Mesenchymal stem cell (in vitro differentiated cells and primary cell): ENCODE results near the gene DOK7.

Source experiments
- DNase-seq: peaks from one replicate; pipeline ENCODE4 v3.0.0-alpha.2; 2013
- H2AFZ ChIP-seq: one replicate; pipeline ENCODE4 v1.6.1; 2013; ENCODE audit warnings: low read depth, mild to moderate bottlenecking, control low read depth, inconsistent platforms, low read length, moderate library complexity
- H2AK5ac ChIP-seq: 2 replicates; pipeline ENCODE4 v1.6.1; 2013; ENCODE audit warnings: low read length, moderate library complexity, mild to moderate bottlenecking, inconsistent platforms; ENCODE audit not compliant: severe bottlenecking
- H2BK120ac ChIP-seq: one replicate; pipeline ENCODE4 v1.6.1; 2013; ENCODE audit warnings: low read depth, mild to moderate bottlenecking, inconsistent platforms, low read length, moderate library complexity
- H2BK12ac ChIP-seq, 2 experiments: one replicate each; pipeline ENCODE4 v1.6.1; 2013; ENCODE audit warnings: inconsistent platforms in 2 of 2, low read length in 2 of 2, mild to moderate bottlenecking in 2 of 2, moderate library complexity in 2 of 2, control low read depth in 1 of 2
- H2BK15ac ChIP-seq: one replicate; pipeline ENCODE4 v1.6.1; 2013; ENCODE audit warnings: mild to moderate bottlenecking, low read depth, inconsistent platforms; ENCODE audit not compliant: poor library complexity, severe bottlenecking
- H2BK5ac ChIP-seq: 2 replicates; pipeline ENCODE4 v1.6.1; 2013; ENCODE audit warnings: low read depth, mild to moderate bottlenecking, low read length, control low read depth, inconsistent platforms; ENCODE audit not compliant: poor library complexity, severe bottlenecking
- H3K14ac ChIP-seq, 2 experiments: one replicate each; pipeline ENCODE4 v1.6.1; 2013; ENCODE audit warnings: inconsistent platforms in 2 of 2, low read length in 2 of 2, control low read depth in 1 of 2, mild to moderate bottlenecking in 1 of 2, moderate library complexity in 1 of 2
- H3K18ac ChIP-seq, 2 experiments: one replicate each; pipeline ENCODE4 v1.6.1; 2013; ENCODE audit warnings: inconsistent platforms in 2 of 2, low read length in 2 of 2, control low read depth in 1 of 2, low read depth in 1 of 2, mild to moderate bottlenecking in 1 of 2
- H3K23ac ChIP-seq, 2 experiments: one replicate each; pipeline ENCODE4 v1.6.1; 2013; ENCODE audit warnings: inconsistent platforms in 2 of 2, low read length in 2 of 2, mild to moderate bottlenecking in 2 of 2, moderate library complexity in 2 of 2, control low read depth in 1 of 2
- H3K27ac ChIP-seq: 2 replicates; pipeline ENCODE4 v1.5.1; 2013; ENCODE audit warnings: mild to moderate bottlenecking, moderate library complexity, low read length, control low read depth, inconsistent platforms; ENCODE audit not compliant: poor library complexity, severe bottlenecking
- H3K27me3 ChIP-seq, 2 experiments: 2 replicates each; pipeline versions ENCODE4 v1.6.1 to v1.7.0; 2013; ENCODE audit warnings: low read length in 2 of 2, mild to moderate bottlenecking in 2 of 2, moderate library complexity in 2 of 2, control low read depth in 1 of 2, inconsistent platforms in 1 of 2; ENCODE audit not compliant: control insufficient read depth in 1 of 2, insufficient read depth in 1 of 2
- H3K36me3 ChIP-seq, 2 experiments: 2 replicates each; pipeline versions ENCODE4 v1.6.1 to v1.7.0; 2013; ENCODE audit warnings: low read length in 2 of 2, control low read depth in 1 of 2, inconsistent platforms in 1 of 2, low read depth in 1 of 2, mild to moderate bottlenecking in 1 of 2; ENCODE audit not compliant: insufficient read depth in 2 of 2, control insufficient read depth in 1 of 2
- H3K4ac ChIP-seq, 2 experiments: one replicate each; pipeline ENCODE4 v1.6.1; 2013; ENCODE audit warnings: inconsistent platforms in 2 of 2, low read length in 2 of 2, mild to moderate bottlenecking in 2 of 2, moderate library complexity in 2 of 2, control low read depth in 1 of 2, low read depth in 1 of 2
- H3K4me1 ChIP-seq: 2 replicates; pipeline ENCODE4 v1.6.1; 2013; ENCODE audit warnings: low read depth, low read length, control low read depth; ENCODE audit not compliant: control insufficient read depth, insufficient read depth
- H3K4me2 ChIP-seq: 2 replicates; pipeline ENCODE4 v1.6.1; 2013; ENCODE audit warnings: low read length, mild to moderate bottlenecking, inconsistent platforms; ENCODE audit not compliant: poor library complexity, severe bottlenecking
- H3K4me3 ChIP-seq, 2 experiments: 2 replicates each; pipeline versions ENCODE4 v1.5.1 to v1.7.0; 2013; ENCODE audit warnings: low read length in 2 of 2, mild to moderate bottlenecking in 2 of 2, control low read depth in 1 of 2, low read depth in 1 of 2; ENCODE audit not compliant: insufficient read depth in 1 of 2
- H3K79me1 ChIP-seq: replicated peaks from 2 replicates; pipeline ENCODE4 v1.6.1; 2013; ENCODE audit warnings: mild to moderate bottlenecking, control low read depth, low read length, inconsistent platforms; ENCODE audit not compliant: poor library complexity, severe bottlenecking
- H3K9ac ChIP-seq: 2 replicates; pipeline ENCODE4 v1.7.0; 2013; ENCODE audit warnings: mild to moderate bottlenecking, low read length, moderate library complexity
- H3K9me3 ChIP-seq: 2 replicates; pipeline ENCODE4 v1.7.0; 2013; ENCODE audit warnings: mild to moderate bottlenecking, low read length; ENCODE audit not compliant: control insufficient read depth
- H4K8ac ChIP-seq: one replicate; pipeline ENCODE4 v1.6.1; 2013; ENCODE audit warnings: inconsistent platforms, mild to moderate bottlenecking, low read length, moderate library complexity
- H4K91ac ChIP-seq: one replicate; pipeline ENCODE4 v1.6.1; 2013; ENCODE audit warnings: mild to moderate bottlenecking, low read length, inconsistent platforms
- WGBS: methylation state at CpG from one replicate; pipeline ENCODE4 v1.1.7; 2013; ENCODE audit warnings: mixed read lengths; 5-methylcytosine and 5-hydroxymethylcytosine counted together

The DOK7 gene

GRCh38 chr4:3499710-3500109, 36.6 kb downstream of the DOK7 start:
- peaks cover 15% of the 10 kb centered on the region for H3K4me1 ChIP-seq

DNA sequence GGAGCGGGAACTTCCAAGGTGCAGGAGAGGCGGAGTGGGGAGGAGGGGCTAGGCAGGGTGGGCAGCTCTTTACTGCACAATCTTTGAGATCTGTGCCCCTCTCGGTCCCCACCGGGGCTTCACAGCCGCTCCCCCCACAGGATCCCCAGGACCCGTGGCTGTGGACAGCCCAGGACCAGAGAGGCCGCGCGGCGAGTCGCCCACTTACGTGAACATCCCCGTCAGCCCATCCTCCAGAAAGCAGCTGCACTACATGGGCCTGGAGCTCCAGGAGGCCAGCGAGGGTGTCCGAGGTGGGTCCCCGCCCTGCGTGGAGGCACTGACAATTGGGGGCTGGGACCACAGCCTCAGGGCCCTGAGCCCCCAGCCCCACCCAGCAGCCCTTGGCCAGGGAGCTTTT, 37.0 kb downstream of the DOK7 start:
- Histone ChIP-seq H2AFZ (no peak overlapping the region), H3K4me3 (no peak overlapping the region), H3K4ac (no peak overlapping the region), H3K27me3 (peaks cover 3 to 15% of the 10 kb centered on the region in 2 experiments), H3K4me1 (peaks cover 14% of the 10 kb centered on the region), H3K36me3 (peaks cover 0 to 78% of the 10 kb centered on the region in 2 experiments), H2BK15ac (no peak overlapping the region), H2BK120ac (no peak overlapping the region), H4K91ac (no peak overlapping the region), H3K4me2 (no peak overlapping the region), H3K23ac (no peak overlapping the region), H2BK5ac (no peak overlapping the region), H3K18ac (no peak overlapping the region), H3K14ac (no peak overlapping the region), H3K79me1 (peaks cover 44% of the 10 kb centered on the region), H2AK5ac (no peak overlapping the region), H3K9ac (no peak overlapping the region), H4K8ac (no peak overlapping the region), H3K27ac (no peak overlapping the region), H3K9me3 (no peaks in the 10 kb centered on the region), H2BK12ac (no peak overlapping the region)
- DNase-seq = no peak
- WGBS = 96% methylated on average over 16 of the region's 17 CpGs

More at GRCh38 chr4:3499710-3500109, 36.6 kb downstream of the DOK7 start:
- Histone ChIP-seq H3K27me3 (peaks cover 5 to 19% of the 10 kb centered on the region in 2 experiments), H3K14ac (no peak overlapping the region), H2BK15ac (no peak overlapping the region), H2AK5ac (no peak overlapping the region), H3K4ac (no peak overlapping the region), H2BK5ac (no peak overlapping the region), H3K4me2 (no peak overlapping the region), H3K18ac (no peak overlapping the region), H2AFZ (no peak overlapping the region), H3K27ac (no peak overlapping the region), H4K8ac (no peak overlapping the region), H2BK12ac (no peak overlapping the region), H4K91ac (no peak overlapping the region), H2BK120ac (no peak overlapping the region), H3K36me3 (peaks cover 0 to 76% of the 10 kb centered on the region in 2 experiments), H3K4me3 (no peak overlapping the region), H3K79me1 (peaks cover 40% of the 10 kb centered on the region), H3K23ac (no peak overlapping the region), H3K9ac (no peak overlapping the region), H3K9me3 (no peaks in the 10 kb centered on the region)
- no peak for DNase-seq
- 94% methylated on average over 11 of the region's 12 CpGs for WGBS

DNA sequence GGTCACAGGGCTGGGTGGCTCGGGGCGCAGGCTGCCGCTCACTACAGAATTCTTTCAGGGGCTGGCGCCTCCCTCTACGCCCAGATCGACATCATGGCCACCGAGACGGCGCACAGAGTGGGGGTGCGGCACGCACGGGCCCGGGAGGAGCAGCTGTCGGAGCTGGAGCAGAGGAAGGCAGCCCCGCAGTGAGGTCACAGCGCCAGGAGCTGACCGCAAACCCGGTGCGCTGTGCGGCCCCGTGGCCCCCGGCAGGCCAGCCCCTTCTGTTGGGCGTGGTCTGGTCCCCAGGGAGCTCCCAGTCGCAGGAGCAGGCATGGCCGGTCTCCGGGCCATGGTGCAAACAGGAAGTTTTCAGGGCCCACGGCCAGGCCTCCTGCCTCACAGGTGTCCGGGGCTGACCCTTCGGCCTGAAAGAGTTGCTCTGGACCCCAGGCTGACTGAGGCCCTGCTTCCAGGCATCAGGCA, 37.6 kb downstream of the DOK7 start:
- Histone ChIP-seq H3K27ac (no peak overlapping the region), H3K4me2 (no peak overlapping the region), H4K8ac (no peak overlapping the region), H3K9me3 (no peaks in the 10 kb centered on the region), H3K23ac (no peak overlapping the region), H3K4me3 (no peak overlapping the region), H3K27me3 (peaks cover 0 to 9% of the 10 kb centered on the region in 2 experiments), H2BK15ac (no peak overlapping the region), H3K4ac (no peak overlapping the region), H3K9ac (no peak overlapping the region), H3K18ac (no peak overlapping the region), H2BK12ac (no peak overlapping the region), H2BK120ac (no peak overlapping the region), H4K91ac (no peak overlapping the region), H2AFZ (no peak overlapping the region), H3K36me3 (peaks cover 0 to 79% of the 10 kb centered on the region in 2 experiments), H3K14ac (no peak overlapping the region), H3K79me1 (peaks cover 49% of the 10 kb centered on the region), H2AK5ac (no peak overlapping the region), H2BK5ac (no peak overlapping the region), H3K4me1 (peaks cover 11% of the 10 kb centered on the region)
- WGBS = 93% methylated on average over 29 of the region's 29 CpGs
- DNase-seq = no peak

DNA sequence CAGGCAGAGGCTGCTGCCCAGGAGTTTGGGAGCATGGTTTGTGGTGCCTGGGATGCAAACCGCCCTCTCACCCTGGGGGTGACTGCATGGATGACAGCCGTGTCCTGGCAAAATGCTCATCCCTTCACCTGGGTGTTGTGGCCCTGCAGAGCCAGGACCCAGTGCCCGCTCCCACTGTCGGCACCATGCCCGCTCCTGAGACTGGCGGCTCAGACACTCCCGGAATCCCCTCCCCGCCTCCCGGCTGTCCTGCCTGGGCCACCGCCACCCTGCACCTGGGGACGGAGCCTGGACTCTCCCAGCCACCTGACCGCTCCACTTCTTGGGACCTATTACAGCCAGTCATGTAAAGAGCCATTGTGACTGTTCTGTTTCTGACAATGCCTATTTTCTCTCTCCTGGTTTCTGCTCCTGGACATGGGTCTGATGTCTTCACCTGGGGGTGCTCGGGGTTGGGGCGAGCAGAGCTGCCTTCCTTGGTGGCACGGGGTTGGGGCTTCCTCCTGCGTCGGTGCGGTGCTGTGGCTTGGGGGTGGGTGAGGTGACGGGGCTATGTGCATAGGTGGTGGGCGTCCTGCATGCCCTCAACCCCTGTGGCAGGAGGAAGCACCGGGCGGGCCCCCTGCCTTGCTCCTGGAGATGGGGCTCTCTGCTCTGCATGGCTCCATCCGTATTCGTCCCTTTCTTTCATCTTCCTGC, 38.2 kb downstream of the DOK7 start:
- Histone ChIP-seq H3K14ac (no peak overlapping the region), H3K4me2 (no peak overlapping the region), H2BK120ac (no peak overlapping the region), H4K91ac (no peak overlapping the region), H2BK5ac (no peak overlapping the region), H2AK5ac (no peak overlapping the region), H3K4ac (no peak overlapping the region), H3K4me3 (no peak overlapping the region), H3K27me3 (peaks cover 0 to 3% of the 10 kb centered on the region in 2 experiments), H3K23ac (no peak overlapping the region), H3K4me1 (peaks cover 5% of the 10 kb centered on the region), H4K8ac (no peak overlapping the region), H3K27ac (no peak overlapping the region), H3K79me1 (peaks cover 51% of the 10 kb centered on the region), H3K9me3 (no peaks in the 10 kb centered on the region), H2AFZ (no peak overlapping the region), H2BK15ac (no peak overlapping the region), H3K18ac (no peak overlapping the region), H3K9ac (no peak overlapping the region), H3K36me3 (peaks cover 0 to 84% of the 10 kb centered on the region in 2 experiments), H2BK12ac (no peak overlapping the region)
- no peak for DNase-seq
- WGBS = 89% methylated on average over 20 of the region's 24 CpGs
